Mononuclear cell (primary cell): Measurements from ENCODE around the gene NID1. TPM values are rescaled to one million over a fixed set of nuclear protein-coding genes. Genes with fewer than 3 reads are reported as not detected.

Experiments used
- H3K27me3 ChIP-seq: 2 replicates; pipeline ENCODE4 v1.6.0; 2011; ENCODE audit warnings: low read length, control low read depth; ENCODE audit not compliant: insufficient read depth
- H3K4me1 ChIP-seq: 2 replicates; pipeline ENCODE4 v1.5.1; 2011; ENCODE audit warnings: mild to moderate bottlenecking, low read length, control low read depth; ENCODE audit not compliant: insufficient read depth
- H3K4me3 ChIP-seq: 2 replicates; pipeline ENCODE4 v1.5.1; 2011; ENCODE audit warnings: mild to moderate bottlenecking, low read length, moderate library complexity
- H3K9me3 ChIP-seq: 2 replicates; pipeline ENCODE4 v1.5.1; 2011; ENCODE audit warnings: low read depth, mild to moderate bottlenecking, control low read depth, low read length
- total RNA-seq: library from RNA; depleted of rRNA; stranded (reverse); fragments of >200 nt; gene quantifications from one replicate; pipeline ENCODE4 v1.2.3, GENCODE V29; 2012

Gene NID1
- total RNA-seq, 1 donor: 6.1 TPM

GRCh38 chr1:235945775-235946570 is 118.9 kb downstream of the NID1 start:
- no peaks in the 10 kb centered on the region for H3K9me3 ChIP-seq
- no peaks in the 10 kb centered on the region for H3K27me3 ChIP-seq
- H3K4me3 ChIP-seq: no peak overlapping the region
- peaks cover 100% of the 10 kb centered on the region for H3K4me1 ChIP-seq

GRCh38 chr1:235943581-235944114 is 121.2 kb downstream of the NID1 start:
- Histone ChIP-seq H3K27me3 (no peaks in the 10 kb centered on the region), H3K9me3 (no peaks in the 10 kb centered on the region), H3K4me3 (no peak overlapping the region), H3K4me1 (peaks cover 100% of the 10 kb centered on the region)

GRCh38 chr1:235942979-235943575 is 121.8 kb downstream of the NID1 start:
- Histone ChIP-seq H3K9me3 (no peaks in the 10 kb centered on the region), H3K27me3 (no peaks in the 10 kb centered on the region), H3K4me1 (peaks cover 100% of the 10 kb centered on the region), H3K4me3 (no peak overlapping the region)

GRCh38 chr1:235942625-235942934 is 122.3 kb downstream of the NID1 start:
- H3K9me3 ChIP-seq: no peaks in the 10 kb centered on the region
- no peaks in the 10 kb centered on the region for H3K27me3 ChIP-seq
- no peak overlapping the region for H3K4me3 ChIP-seq
- H3K4me1 ChIP-seq: peaks cover 100% of the 10 kb centered on the region

- H3K27me3 ChIP-seq: no peaks in the 10 kb centered on the region
- no peaks in the 10 kb centered on the region for H3K9me3 ChIP-seq
- H3K4me1 ChIP-seq: peaks cover 100% of the 10 kb centered on the region
- H3K4me3 ChIP-seq: no peak overlapping the region
These were observed 122.8 kb downstream of the NID1 start for GRCh38 chr1:235941876-235942624.

GRCh38 chr1:235940285-235940684 is 124.6 kb downstream of the NID1 start:
- Histone ChIP-seq H3K27me3 (no peaks in the 10 kb centered on the region), H3K9me3 (no peaks in the 10 kb centered on the region), H3K4me3 (no peak overlapping the region), H3K4me1 (peaks cover 99% of the 10 kb centered on the region)

- Histone ChIP-seq H3K4me3 (no peak overlapping the region), H3K9me3 (no peaks in the 10 kb centered on the region), H3K27me3 (no peaks in the 10 kb centered on the region), H3K4me1 (peaks cover 99% of the 10 kb centered on the region)
These were observed 125.5 kb downstream of the NID1 start for GRCh38 chr1:235939480-235939775.

- Histone ChIP-seq H3K4me3 (no peak overlapping the region), H3K9me3 (no peaks in the 10 kb centered on the region), H3K4me1 (peaks cover 99% of the 10 kb centered on the region), H3K27me3 (no peaks in the 10 kb centered on the region)
These were observed 126.0 kb downstream of the NID1 start for GRCh38 chr1:235938709-235939479.

- Histone ChIP-seq H3K27me3 (no peaks in the 10 kb centered on the region), H3K4me3 (no peak overlapping the region), H3K4me1 (peaks cover 99% of the 10 kb centered on the region), H3K9me3 (no peaks in the 10 kb centered on the region)
These were observed 127.8 kb downstream of the NID1 start for GRCh38 chr1:235937123-235937522.

GRCh38 chr1:235935235-235936225 is 129.4 kb downstream of the NID1 start:
- Histone ChIP-seq H3K27me3 (no peaks in the 10 kb centered on the region), H3K4me1 (peaks cover 99% of the 10 kb centered on the region), H3K9me3 (no peaks in the 10 kb centered on the region), H3K4me3 (no peak overlapping the region)

GRCh38 chr1:235933766-235934116 is 131.1 kb downstream of the NID1 start:
- Histone ChIP-seq H3K9me3 (no peaks in the 10 kb centered on the region), H3K27me3 (no peaks in the 10 kb centered on the region), H3K4me1 (peaks cover 85% of the 10 kb centered on the region), H3K4me3 (no peak overlapping the region)

- H3K27me3 ChIP-seq: no peaks in the 10 kb centered on the region
- H3K4me1 ChIP-seq: peaks cover 82% of the 10 kb centered on the region
- no peaks in the 10 kb centered on the region for H3K9me3 ChIP-seq
- H3K4me3 ChIP-seq: no peak overlapping the region
These were observed 131.7 kb downstream of the NID1 start for GRCh38 chr1:235933017-235933765.

GRCh38 chr1:235932090-235932510 is 132.8 kb downstream of the NID1 start:
- Histone ChIP-seq H3K4me3 (no peak overlapping the region), H3K9me3 (no peaks in the 10 kb centered on the region), H3K4me1 (peaks cover 76% of the 10 kb centered on the region)

More at GRCh38 chr1:235932090-235932510, 132.8 kb downstream of the NID1 start:
- no peaks in the 10 kb centered on the region for H3K27me3 ChIP-seq
